LNCaP clone FGC (cell line): ENCODE results near the gene NDRG2.
A peak's percentile ranks its signal among the peaks of the same experiment; 100 is the strongest.

ENCODE experiments used
- DNase-seq: peaks from one replicate; pipeline ENCODE4 v3.0.0-alpha.2; 2011; ENCODE audit warnings: low read depth
- H3K4me3 ChIP-seq: 2 replicates; pipeline ENCODE4 v1.5.1; 2011; ENCODE audit warnings: mild to moderate bottlenecking, low read depth, low read length, control low read depth
- TF ChIP-seq, protein P1 (sequence below): IDR thresholded peaks from 2 replicates; pipeline ENCODE4 v1.5.1; 2012; ENCODE audit warnings: mild to moderate bottlenecking; ENCODE audit not compliant: control insufficient read depth, insufficient read depth; ENCODE audit errors: extremely low read depth

The NDRG2 gene

DNA sequence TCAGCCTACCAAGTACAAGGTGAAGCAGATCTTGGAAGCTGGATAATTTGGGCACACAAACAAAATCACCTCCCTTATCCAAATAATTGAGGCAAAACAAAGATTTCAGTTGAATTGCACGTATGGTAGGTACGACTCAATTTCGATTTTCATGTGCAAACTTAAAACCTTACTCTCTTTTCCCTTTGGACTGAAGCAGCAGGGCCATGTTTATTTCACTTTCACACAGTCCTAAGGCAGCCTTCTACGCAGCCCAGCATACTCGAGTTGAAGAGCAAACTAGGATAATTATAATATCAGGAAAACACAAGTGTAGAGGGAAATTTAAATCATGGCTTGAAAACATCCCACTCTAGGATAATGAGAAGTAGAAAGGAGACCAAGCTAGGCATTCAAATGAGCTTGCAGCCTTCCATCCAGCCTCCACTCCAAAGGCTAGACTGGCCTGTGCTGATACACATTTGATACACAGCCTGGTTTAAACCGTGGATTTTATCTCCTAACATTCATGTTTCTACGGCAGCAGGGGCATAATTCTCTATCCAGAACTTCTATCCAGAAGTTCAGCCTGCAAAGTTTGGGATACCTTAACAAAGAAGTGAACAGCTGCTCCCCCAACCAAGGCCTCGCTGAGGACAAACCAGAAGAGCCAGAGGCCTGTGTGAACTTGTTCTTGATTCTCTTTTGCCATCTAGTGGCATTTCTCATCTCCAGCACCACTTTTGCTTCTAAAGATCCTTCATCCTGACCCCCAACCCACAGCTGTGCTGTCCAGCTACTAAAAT lies 14.9 kb upstream of the NDRG2 start:
- no peak overlapping the region for H3K4me3 ChIP-seq
- DNase-seq, result no peak
- TF ChIP-seq, protein P1, sequence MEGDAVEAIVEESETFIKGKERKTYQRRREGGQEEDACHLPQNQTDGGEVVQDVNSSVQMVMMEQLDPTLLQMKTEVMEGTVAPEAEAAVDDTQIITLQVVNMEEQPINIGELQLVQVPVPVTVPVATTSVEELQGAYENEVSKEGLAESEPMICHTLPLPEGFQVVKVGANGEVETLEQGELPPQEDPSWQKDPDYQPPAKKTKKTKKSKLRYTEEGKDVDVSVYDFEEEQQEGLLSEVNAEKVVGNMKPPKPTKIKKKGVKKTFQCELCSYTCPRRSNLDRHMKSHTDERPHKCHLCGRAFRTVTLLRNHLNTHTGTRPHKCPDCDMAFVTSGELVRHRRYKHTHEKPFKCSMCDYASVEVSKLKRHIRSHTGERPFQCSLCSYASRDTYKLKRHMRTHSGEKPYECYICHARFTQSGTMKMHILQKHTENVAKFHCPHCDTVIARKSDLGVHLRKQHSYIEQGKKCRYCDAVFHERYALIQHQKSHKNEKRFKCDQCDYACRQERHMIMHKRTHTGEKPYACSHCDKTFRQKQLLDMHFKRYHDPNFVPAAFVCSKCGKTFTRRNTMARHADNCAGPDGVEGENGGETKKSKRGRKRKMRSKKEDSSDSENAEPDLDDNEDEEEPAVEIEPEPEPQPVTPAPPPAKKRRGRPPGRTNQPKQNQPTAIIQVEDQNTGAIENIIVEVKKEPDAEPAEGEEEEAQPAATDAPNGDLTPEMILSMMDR, result peak; percentile 72

DNA sequence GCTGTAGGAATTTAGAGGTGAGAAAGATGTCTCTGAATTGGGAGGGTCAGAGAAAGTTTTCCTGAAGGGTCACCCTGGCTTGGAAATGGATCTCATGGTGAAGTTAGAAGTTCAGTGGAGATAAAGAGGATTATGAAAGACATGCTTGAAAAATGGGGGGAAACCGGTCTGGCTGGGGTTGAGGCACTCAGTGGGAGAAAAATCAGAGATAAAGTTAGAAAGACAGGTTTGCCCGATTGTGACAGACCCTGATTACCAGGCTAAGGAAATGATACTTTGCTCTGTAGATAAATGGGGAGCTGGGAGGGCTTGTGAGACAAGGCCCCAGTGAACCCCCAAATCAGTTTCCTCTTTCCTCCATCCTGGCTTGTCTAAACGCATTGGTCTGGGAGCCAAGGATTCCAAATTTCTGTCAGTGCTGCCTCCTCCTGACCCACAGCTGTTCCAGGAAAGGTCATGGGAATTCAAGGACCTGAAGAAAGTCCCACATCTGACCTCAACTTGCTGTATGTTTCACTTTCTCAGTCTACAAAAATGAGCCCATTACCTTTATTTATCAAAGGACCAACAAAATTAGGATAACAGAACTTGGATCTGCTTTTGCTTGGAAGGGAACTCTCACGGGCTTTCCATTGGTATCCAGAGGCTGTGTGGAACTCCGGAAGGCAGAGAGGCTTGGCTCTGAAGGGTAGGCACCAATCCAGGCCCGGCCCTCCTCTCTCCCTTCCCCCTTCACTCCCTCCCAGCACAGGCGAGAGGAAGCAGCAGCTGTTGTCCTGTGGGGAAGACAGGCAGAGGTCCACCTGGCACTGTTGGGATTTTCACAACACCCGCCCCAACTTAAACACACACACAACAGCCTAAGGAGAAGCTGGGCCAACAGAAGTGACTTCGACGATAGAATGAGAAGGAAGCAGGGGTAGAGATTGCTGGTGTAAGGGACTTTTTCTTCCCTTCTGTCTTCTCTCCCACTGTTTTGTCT lies 13.9 kb upstream of the NDRG2 start:
- DNase-seq, result peak; percentile 45

DNA sequence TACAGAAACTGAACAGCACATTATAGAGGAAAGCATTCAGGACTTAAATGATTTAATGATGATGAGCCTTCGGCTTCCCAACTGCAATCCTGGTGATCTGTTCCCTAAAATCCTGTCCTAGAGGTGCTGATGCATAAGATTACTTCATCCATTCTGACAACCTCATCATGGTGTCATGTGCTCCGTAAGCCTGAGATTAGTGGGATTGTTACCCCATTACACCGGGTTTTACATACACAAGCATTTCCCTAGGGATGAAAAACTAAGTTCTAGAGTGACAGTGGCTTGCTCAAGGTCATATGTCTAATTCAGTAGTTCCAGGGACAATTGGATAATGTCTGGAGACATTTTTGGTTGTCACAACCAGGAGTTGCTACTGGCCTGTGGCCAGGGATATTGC lies 12.3 kb upstream of the NDRG2 start:
- TF ChIP-seq, protein P1, result no peak
- no peak overlapping the region for H3K4me3 ChIP-seq
- no peak for DNase-seq

More for the DNA sequence above, 13.9 kb upstream of the NDRG2 start:
- TF ChIP-seq, protein P1, result no peak
- H3K4me3 ChIP-seq, result no peak overlapping the region

DNA sequence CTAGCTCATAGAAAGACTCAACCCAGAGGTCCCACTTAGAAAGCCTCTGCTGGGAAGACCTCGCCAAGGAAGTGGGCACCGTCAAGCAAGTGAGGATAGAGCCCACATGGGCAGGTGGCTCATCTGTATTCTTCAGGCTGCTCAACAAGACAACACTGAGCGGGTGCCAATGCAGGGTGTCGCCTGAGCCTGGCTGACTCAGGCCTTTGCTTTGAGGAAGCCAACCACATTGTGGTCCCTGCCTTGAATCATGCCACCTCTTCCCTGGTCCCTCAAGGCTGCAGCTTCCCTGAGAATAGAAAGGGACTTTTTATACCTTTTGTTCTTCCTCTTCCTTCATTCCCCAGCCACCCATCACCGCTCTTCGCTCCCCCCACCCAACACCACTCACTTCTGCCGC lies 11.9 kb upstream of the NDRG2 start:
- no peak overlapping the region for H3K4me3 ChIP-seq
- TF ChIP-seq, protein P1, result no peak
- DNase-seq, result no peak

DNA sequence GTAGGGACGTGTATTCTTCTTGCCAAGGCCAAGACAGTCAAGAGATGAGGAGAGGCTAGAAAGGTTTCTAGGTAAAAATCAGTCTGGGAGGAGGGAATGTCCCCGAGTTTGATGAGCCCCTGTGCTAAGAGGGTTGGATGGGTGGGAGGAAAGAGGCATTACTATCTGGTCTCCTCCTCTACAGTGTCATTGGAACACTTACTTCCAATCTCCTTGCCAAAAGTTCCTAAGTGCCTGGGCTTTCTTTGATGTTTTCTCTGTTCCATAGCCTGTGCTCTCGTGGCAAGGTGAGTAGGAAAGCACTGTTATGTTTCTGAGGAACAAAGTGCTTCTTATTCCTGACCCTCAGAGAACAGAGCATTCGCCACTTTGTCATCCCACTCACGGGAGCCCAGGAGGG lies 9.8 kb upstream of the NDRG2 start, which contains the start of gene RNASE13:
TSS of gene RNASE13 (minus strand) at position 101 of the 400 bp plus-strand sequence. CDS start 519 bp downstream, outside the sequence.
- TF ChIP-seq, protein P1, result no peak

DNA sequence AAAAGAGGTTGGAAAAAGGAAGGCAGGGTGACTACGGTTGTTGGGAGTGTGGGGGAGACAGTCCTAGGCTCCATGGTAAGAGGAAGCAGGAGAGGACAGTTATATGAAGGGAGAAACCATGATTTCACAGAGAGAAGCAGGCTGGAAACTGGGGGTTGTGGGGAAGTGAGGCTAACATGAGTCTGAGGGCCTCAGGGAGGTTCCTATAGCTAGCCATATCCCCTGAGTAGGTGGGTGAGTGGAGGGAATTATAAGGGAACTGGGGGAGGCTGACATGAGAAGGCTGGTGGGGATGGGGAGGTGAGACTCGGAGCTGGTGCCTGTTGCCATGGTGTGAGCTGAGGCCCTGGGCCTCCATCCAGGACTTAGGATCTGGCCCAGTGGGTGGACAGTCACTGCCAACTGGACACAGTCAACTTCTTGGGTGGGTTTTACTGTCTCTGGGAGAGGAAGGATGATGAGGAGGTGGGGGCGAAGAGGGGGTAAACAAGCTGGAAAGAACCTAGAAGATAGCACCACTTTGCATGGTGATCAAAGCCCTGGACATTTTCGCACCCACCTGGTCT lies 8.4 kb upstream of the NDRG2 start:
- no peak for DNase-seq
- H3K4me3 ChIP-seq, result no peak overlapping the region
- TF ChIP-seq, protein P1, result no peak

More for the DNA sequence above, 9.8 kb upstream of the NDRG2 start, which contains the start of gene RNASE13:
- H3K4me3 ChIP-seq, result no peak within 1 kb of the TSS
- no peak for DNase-seq
